Suppressor macrophage (primary cell): ENCODE results near the gene COX5B.

Source experiments
- DNase-seq, 4 experiments: peaks; one replicate each; pipeline ENCODE4 v3.0.0-alpha.2; 2020 to 2022

Gene COX5B

GRCh38 chr2:97654309-97654708 is 8.4 kb downstream of the COX5B start:
- peak; percentile 38 to 74 (median 54) for DNase-seq

GRCh38 chr2:97654791-97655190 is 8.9 kb downstream of the COX5B start:
- no peak for DNase-seq

GRCh38 chr2:97656129-97656755 is 10.4 kb downstream of the COX5B start:
- DNase-seq = no peak

- peak in 2 of 4 experiments; percentile 18 to 41 for DNase-seq
These were observed 11.2 kb downstream of the COX5B start for GRCh38 chr2:97656905-97657587.

- no peak for DNase-seq
These were observed 12.3 kb downstream of the COX5B start for GRCh38 chr2:97657986-97658690.

GRCh38 chr2:97658691-97659157 is 12.9 kb downstream of the COX5B start:
- DNase-seq = no peak

GRCh38 chr2:97659256-97660043 is 13.6 kb downstream of the COX5B start:
- no peak for DNase-seq

GRCh38 chr2:97660044-97660774 is 14.3 kb downstream of the COX5B start:
- DNase-seq = peak in 3 of 4 experiments; percentile 54 to 67 (median 58)

GRCh38 chr2:97660775-97661389 is 15.0 kb downstream of the COX5B start:
- DNase-seq = peak in 2 of 4 experiments; percentile 23 to 33

- DNase-seq = no peak
These were observed 16.1 kb downstream of the COX5B start for GRCh38 chr2:97661927-97662326.

- DNase-seq = no peak
These were observed 16.6 kb downstream of the COX5B start for GRCh38 chr2:97662386-97662894.

GRCh38 chr2:97662895-97663625 is 17.2 kb downstream of the COX5B start:
- peak; percentile 88 to 97 (median 90) for DNase-seq

GRCh38 chr2:97663626-97663961 is 17.7 kb downstream of the COX5B start:
- DNase-seq = no peak

GRCh38 chr2:97663962-97664635 is 18.2 kb downstream of the COX5B start, which contains the start of gene ACTR1B:
Gene ACTR1B, minus strand, starts transcription at chr2:97664044. Its CDS starts 154 bp downstream, at chr2:97663890.
- DNase-seq = peak; percentile 97 to 99 (median 99)

- DNase-seq = peak in 2 of 4 experiments; percentile 57
These were observed 18.7 kb downstream of the COX5B start for GRCh38 chr2:97664636-97664970.

GRCh38 chr2:97669448-97669847 is 23.6 kb downstream of the COX5B start, which contains the start of gene C2orf92:
Gene C2orf92, plus strand, starts transcription at chr2:97669713. Its CDS starts 76 bp downstream, at chr2:97669789.
- no peak for DNase-seq

GRCh38 chr2:97670471-97670870 is 24.6 kb downstream of the COX5B start:
- DNase-seq = no peak

- no peak for DNase-seq
These were observed 25.7 kb downstream of the COX5B start for GRCh38 chr2:97671526-97671925.

GRCh38 chr2:97672606-97673140 is 26.8 kb downstream of the COX5B start:
- DNase-seq = peak in 3 of 4 experiments; percentile 22 to 30 (median 27)
